IMR-90 (cell line): ENCODE data around the gene TAS2R8.

Source experiments
- CHD1 ChIP-seq: IDR thresholded peaks from 2 replicates; pipeline ENCODE4 v1.6.1; 2012; ENCODE audit warnings: low read depth, low read length, improper control_type of control experiment
- MAFK ChIP-seq: IDR thresholded peaks from 2 replicates; pipeline ENCODE4 v1.6.1; 2012; ENCODE audit warnings: low read depth, low read length, improper control_type of control experiment
- MAZ ChIP-seq: IDR thresholded peaks from 2 replicates; pipeline ENCODE4 v1.6.1; 2012; ENCODE audit warnings: low read depth, mild to moderate bottlenecking, low read length, improper control_type of control experiment, moderate library complexity, borderline replicate concordance
- POLR2A ChIP-seq: IDR thresholded peaks from 2 replicates; pipeline ENCODE4 v1.6.1; 2012; ENCODE audit warnings: mild to moderate bottlenecking, low read depth, low read length
- RAD21 ChIP-seq: IDR thresholded peaks from 2 replicates; pipeline ENCODE4 v1.6.1; 2012; ENCODE audit warnings: low read length, improper control_type of control experiment
- RCOR1 ChIP-seq: IDR thresholded peaks from 2 replicates; pipeline ENCODE4 v1.6.1; 2012; ENCODE audit warnings: mild to moderate bottlenecking, low read length, improper control_type of control experiment; ENCODE audit not compliant: insufficient replicate concordance
- SMC3 ChIP-seq: fragments of 150-350 bp; IDR thresholded peaks from 2 replicates; pipeline ENCODE4 v1.6.1; 2016; ENCODE audit warnings: low read depth, mild to moderate bottlenecking, antibody characterized with exemption, low read length, moderate library complexity
- TF ChIP-seq, protein P1 (sequence below): conservative IDR thresholded peaks from 2 replicates; pipeline ENCODE4 v1.5.1; 2012; ENCODE audit warnings: mild to moderate bottlenecking, low read depth, low read length, improper control_type of control experiment

DNA sequence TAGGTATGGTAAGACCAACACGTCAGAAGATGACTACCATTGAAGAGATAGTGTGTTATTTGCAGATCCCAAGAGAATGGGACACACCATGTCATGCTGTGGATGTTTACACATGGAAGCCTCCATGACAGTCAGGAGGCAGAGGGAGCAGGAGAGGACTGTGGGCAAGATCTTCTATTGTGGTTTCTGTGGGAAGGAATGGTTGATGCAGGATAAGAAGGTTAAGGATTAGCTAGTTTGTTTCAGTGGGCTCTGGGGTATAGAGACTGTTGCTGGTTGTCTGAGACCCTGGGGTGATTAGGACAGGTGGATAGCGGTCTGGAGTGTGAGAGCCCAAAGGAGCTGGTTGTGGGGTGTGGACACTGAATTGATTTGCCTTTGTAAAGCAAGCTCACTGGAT is 28.0 kb downstream of the TAS2R8 start:
- TF ChIP-seq, protein P1, sequence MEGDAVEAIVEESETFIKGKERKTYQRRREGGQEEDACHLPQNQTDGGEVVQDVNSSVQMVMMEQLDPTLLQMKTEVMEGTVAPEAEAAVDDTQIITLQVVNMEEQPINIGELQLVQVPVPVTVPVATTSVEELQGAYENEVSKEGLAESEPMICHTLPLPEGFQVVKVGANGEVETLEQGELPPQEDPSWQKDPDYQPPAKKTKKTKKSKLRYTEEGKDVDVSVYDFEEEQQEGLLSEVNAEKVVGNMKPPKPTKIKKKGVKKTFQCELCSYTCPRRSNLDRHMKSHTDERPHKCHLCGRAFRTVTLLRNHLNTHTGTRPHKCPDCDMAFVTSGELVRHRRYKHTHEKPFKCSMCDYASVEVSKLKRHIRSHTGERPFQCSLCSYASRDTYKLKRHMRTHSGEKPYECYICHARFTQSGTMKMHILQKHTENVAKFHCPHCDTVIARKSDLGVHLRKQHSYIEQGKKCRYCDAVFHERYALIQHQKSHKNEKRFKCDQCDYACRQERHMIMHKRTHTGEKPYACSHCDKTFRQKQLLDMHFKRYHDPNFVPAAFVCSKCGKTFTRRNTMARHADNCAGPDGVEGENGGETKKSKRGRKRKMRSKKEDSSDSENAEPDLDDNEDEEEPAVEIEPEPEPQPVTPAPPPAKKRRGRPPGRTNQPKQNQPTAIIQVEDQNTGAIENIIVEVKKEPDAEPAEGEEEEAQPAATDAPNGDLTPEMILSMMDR = no peak
- TF ChIP-seq POLR2A (no peak), MAFK (no peak), RAD21 (no peak), SMC3 (no peak), RCOR1 (no peak), MAZ (no peak), CHD1 (no peak)
